Cortex of kidney (tissue), 1 donor: Measurements from ENCODE around the gene CCM2.

Source experiments
- DNase-seq: peaks from one replicate; lab custom pipeline; 2025; lab: John Stamatoyannopoulos, UW

CCM2 gene

DNA sequence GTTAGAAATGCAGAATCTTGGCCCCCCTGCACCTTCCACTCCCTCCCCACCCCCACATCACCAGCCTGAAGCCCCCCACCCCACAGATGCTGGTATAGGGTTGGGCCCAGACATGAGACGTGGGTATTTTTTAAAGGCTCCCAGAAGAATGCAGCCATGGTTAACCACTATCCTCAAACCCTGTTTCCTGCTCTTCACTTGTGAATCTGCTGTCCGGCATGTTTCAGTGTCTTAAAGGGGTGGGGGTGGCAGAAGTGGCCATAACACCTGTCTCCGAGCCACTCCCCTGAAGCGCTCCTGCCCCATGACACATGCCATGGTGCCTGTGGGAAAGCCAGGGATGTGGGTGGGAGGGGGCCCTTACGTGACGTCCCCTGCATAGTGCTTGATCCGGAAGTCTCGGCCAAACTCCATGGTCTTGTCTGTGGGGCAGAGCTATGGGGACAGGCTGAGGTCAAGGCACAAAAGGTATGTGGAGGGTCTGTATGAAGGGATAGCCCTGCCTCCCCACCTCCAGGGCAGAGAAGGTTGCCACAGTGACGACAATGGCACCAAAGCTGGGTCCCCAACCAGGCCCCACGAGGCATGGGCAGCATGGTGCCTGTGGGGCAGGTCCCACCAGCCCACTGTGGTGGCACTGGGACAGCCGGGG is 30.8 kb upstream of the CCM2 start:
- no peak for DNase-seq

DNA sequence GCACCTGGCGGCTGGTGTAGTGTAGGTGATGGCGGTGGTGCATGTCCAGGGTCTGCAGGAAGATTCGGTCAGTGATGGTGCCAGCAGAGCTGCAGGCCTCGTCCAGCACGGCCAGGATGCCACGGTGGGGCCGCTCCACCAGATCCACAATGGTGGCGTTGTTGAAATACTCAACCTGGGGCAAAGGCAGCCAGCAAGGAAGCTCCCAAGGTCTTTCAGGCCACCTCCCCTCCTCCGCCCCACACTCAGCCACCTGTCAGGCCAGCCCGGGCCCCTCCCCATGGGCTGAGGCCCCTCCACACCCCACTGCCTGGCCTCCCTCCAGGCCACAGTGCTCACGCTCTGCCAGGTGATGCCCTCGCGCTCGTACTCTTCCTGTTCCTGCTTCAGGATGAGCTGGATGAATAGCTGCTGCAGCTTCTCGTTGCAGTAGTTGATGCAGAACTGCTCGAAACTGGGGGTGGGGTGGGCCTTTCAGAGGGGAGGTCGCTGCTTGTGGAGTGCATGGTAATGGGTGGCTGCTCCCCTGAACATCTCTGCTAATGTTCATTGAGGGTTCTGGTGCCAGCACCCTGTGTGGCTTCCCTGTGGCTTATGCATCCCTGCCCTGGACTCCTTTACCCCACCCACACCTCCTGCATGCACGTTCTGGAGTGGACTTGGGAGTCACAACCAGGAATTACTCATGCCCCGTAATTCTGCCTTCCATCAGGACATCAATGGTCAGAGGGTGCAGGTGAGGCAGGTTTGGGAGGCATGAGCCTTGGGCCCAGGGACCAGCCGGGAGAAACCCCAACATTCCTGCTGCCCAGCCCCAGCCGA is 30.1 kb upstream of the CCM2 start:
- DNase-seq: no peak

- DNase-seq: no peak
These were observed 29.4 kb upstream of the CCM2 start for GRCh38 chr7:44970523-44971051.

- no peak for DNase-seq
These were observed 28.7 kb upstream of the CCM2 start for GRCh38 chr7:44971188-44971901.

DNA sequence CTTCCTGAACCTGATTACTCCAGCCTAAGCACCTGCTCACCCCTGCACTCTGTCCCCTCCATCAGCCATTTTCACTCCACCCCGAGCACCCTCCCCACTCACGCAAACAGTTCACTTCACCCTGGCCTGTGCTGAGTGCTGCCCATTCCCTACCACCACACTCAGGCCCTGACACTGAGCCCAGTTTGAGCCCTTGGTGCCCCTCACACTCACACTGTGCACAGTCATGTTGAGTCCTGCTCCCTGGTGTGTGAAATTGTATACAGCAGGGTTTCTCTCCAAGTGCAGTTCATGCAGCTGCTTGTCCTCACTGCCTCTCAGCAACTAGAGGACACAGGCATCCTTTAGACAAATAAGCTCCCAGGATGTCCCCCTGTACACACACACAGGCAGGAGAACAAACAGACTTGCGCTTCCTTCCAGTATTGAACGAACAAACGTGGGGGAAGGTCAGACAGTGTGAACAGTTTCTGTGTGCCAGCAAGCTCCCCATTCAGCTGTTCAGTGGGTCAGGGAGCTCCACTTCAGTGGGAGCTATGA is 28.0 kb upstream of the CCM2 start:
- no peak for DNase-seq

- DNase-seq: no peak
These were observed 27.4 kb upstream of the CCM2 start for GRCh38 chr7:44972562-44972961.

GRCh38 chr7:44973610-44974401 is 26.2 kb upstream of the CCM2 start:
- no peak for DNase-seq

DNA sequence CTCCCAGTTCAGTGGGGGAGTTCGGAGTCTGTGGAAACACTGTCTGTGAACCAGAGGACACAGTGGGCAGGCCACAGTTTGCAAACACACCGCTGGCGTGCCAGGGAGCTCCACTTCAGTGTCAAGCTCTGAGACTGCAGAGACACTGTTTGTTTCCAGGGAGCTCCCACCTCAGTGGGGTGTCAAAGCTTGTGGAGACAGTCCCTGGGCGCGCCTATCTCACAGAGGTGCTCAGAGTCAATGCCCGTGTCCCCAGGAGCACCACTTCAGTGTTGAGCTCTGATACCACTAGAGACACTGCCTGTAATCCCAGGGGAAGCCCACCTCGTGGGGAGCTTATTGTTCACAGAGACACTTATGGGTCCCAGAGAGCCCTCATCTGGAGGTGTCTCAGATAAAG is 25.5 kb upstream of the CCM2 start:
- DNase-seq: no peak

- DNase-seq: no peak
These were observed 24.5 kb upstream of the CCM2 start for GRCh38 chr7:44975331-44976039.

DNA sequence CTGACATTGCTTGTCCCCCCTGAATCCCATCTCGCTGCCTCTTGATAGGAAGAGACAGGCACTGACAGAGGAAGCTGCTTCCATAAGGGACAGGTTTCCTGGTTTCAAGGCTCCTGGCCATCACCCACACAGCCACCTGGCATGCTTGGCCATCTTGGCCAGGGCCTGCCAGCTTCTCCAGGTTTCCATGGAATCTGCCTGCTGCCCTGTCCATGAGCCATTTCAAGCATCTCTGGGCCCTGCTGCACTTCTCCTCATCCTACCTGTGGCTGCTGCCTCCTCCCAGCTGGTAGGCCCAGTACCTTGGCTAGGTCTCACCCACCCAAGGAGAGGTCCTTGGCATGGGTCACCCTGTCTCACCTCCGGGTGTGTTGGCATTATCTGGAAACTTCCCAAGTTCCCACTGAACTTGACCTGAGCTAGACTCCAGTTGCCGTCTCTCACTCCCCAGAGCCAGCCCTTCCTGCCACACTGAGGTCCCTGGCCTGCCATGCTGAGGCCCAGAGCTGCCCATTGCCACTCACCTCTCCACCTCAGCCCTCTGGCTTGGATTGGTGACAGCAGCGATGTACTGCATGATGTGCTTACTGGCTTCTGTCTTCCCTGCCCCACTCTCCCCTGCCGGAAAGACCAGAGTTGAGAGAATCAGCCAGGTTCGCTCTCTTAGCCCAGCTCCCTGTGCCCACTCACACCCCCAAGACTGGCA is 23.8 kb upstream of the CCM2 start:
- DNase-seq: no peak

GRCh38 chr7:44976746-44977196 is 23.2 kb upstream of the CCM2 start:
- no peak for DNase-seq

GRCh38 chr7:44977304-44977958 is 22.6 kb upstream of the CCM2 start:
- no peak for DNase-seq

DNA sequence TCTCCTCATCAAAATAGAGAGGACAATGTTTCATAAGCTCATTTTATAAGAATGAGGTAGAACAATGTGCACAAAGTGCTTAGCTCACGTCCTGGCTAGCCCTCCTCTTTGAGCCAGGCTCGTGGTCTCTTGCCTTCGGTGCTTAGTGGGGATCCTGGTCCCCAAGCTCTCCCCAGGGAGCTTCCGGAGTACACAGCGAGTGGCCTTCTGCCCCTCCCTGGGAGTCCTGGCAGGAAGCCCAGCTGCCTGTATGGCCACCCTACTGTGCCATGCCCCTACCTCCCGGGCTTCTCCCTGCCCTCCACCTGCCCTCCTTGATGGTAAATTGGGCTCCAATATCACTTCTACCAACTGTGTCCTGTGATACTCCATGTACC is 22.1 kb upstream of the CCM2 start:
- no peak for DNase-seq

DNA sequence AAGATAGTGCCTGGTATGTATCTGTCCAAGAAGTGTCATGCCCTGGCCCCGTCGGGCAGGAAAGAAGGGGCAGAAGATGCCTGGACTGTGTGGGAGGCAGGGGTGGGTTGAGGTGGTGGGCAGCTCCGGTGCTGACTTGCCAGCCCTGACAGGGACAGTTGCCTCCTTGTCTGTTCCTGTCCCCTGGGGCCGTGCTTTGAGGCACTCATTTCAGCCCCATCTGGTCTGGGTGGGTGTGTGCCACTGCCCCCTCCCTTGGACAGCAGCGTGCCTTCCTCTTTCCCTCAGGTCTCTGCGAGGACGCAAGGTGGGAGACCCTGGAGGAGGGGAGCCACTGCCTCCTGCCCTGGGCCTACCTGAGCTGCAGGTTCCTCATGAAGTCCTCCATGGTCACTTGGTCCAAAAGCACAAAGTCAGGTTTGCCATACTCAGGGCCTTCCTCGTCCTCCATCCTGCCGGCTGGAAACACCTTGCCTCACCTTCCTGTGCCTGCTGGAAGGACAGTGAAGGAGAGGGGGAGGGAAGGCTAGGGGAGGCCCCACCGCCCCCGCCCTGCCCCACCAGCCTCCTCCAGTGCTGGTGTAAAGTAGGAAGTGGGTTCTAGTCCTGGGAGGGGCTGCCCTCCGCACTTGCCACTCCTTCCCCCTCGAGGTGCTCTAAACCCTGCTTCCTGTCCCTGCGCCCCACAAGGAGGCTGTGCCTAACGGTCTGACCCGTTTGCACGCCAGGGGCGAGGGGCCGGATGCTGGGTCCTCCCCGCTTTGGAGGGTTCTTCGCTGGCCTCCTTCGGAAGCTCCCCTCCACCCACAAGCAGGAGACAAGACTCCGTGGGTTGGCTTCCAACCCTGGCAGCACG is 21.3 kb upstream of the CCM2 start, which contains the start of gene MYO1G:
Gene MYO1G (minus strand): TSS at position 505 of the 856 bp plus-strand sequence. CDS start 54 bp downstream, at position 451.
- no peak for DNase-seq

GRCh38 chr7:44979481-44980392 is 20.3 kb upstream of the CCM2 start:
- DNase-seq: no peak

- DNase-seq: no peak
These were observed 19.5 kb upstream of the CCM2 start for GRCh38 chr7:44980393-44981034.
